ENCODE measurements around the gene IZUMO4.

Gene IZUMO4

GRCh38 chr19:2059422-2060201 lies 37.1 kb upstream of the IZUMO4 start:
- no peak for DNase-seq (ENCODE audit: low read depth, low spot score)

GRCh38 chr19:2060884-2061494 lies 35.7 kb upstream of the IZUMO4 start:
- peak; percentile 77 for DNase-seq (ENCODE audit: low read depth, low spot score)

GRCh38 chr19:2061495-2062388 lies 35.0 kb upstream of the IZUMO4 start:
- peak; percentile 89 for DNase-seq (ENCODE audit: low read depth, low spot score)

- no peak for DNase-seq (ENCODE audit: low read depth, low spot score)
Measured at GRCh38 chr19:2062389-2062729, 34.4 kb upstream of the IZUMO4 start.

GRCh38 chr19:2062770-2063169 lies 33.9 kb upstream of the IZUMO4 start:
- no peak for DNase-seq (ENCODE audit: low read depth, low spot score)

GRCh38 chr19:2063824-2064223 lies 32.9 kb upstream of the IZUMO4 start:
- no peak for DNase-seq (ENCODE audit: low read depth, low spot score)

- no peak for DNase-seq (ENCODE audit: low read depth, low spot score)
Measured at GRCh38 chr19:2064395-2064787, 32.3 kb upstream of the IZUMO4 start.

GRCh38 chr19:2064788-2065524 lies 31.8 kb upstream of the IZUMO4 start:
- no peak for DNase-seq (ENCODE audit: low read depth, low spot score)

- no peak for DNase-seq (ENCODE audit: low read depth, low spot score)
Measured at GRCh38 chr19:2070436-2070827, 26.3 kb upstream of the IZUMO4 start.

- DNase-seq (ENCODE audit: low read depth, low spot score) = no peak
Measured at GRCh38 chr19:2070986-2071673, 25.6 kb upstream of the IZUMO4 start.

GRCh38 chr19:2072757-2073551 lies 23.8 kb upstream of the IZUMO4 start:
- no peak for DNase-seq (ENCODE audit: low read depth, low spot score)

GRCh38 chr19:2076526-2076944 lies 20.2 kb upstream of the IZUMO4 start:
- DNase-seq (ENCODE audit: low read depth, low spot score) = no peak

GRCh38 chr19:2077398-2077797 lies 19.3 kb upstream of the IZUMO4 start:
- no peak for DNase-seq (ENCODE audit: low read depth, low spot score)

GRCh38 chr19:2077833-2078619 lies 18.7 kb upstream of the IZUMO4 start:
- no peak for DNase-seq (ENCODE audit: low read depth, low spot score)

GRCh38 chr19:2079076-2079864 lies 17.4 kb upstream of the IZUMO4 start:
- DNase-seq (ENCODE audit: low read depth, low spot score) = no peak

- no peak for DNase-seq (ENCODE audit: low read depth, low spot score)
Measured at GRCh38 chr19:2079865-2080301, 16.8 kb upstream of the IZUMO4 start.

GRCh38 chr19:2080336-2080988 lies 16.3 kb upstream of the IZUMO4 start:
- no peak for DNase-seq (ENCODE audit: low read depth, low spot score)
